GM13976 (cell line): Measurements from ENCODE around the gene RACK1.
A peak's percentile ranks its signal among the peaks of the same experiment; 100 is the strongest.

Experiments used
- DNase-seq: peaks from one replicate; pipeline ENCODE4 v3.0.0; 2012; ENCODE audit warnings: low spot score
- CTCF ChIP-seq: IDR thresholded peaks from 2 replicates; pipeline ENCODE4 v1.5.1; 2012; ENCODE audit warnings: borderline replicate concordance, mild to moderate bottlenecking; ENCODE audit not compliant: insufficient read depth; ENCODE audit errors: extremely low read depth, missing control alignments, control extremely low read depth
- in situ Hi-C: fragments of 300-500 bp; cut with MboI; formaldehyde crosslinking; loops from one replicate; pipeline ENCODE4 v1.12.0; 2022; ENCODE audit warnings: low sequenced_read_pairs, mixed read lengths, inconsistent platforms; ENCODE audit not compliant: unreplicated experiment

The RACK1 gene

GRCh38 chr5:181203777-181204112 is 40.0 kb downstream of the RACK1 start:
- TF ChIP-seq CTCF: no peak
- in situ Hi-C loops: no loop called here
- DNase-seq: no peak

GRCh38 chr5:181203093-181203711 is 40.5 kb downstream of the RACK1 start:
- in situ Hi-C loops: no loop called here
- no peak for TF ChIP-seq CTCF
- DNase-seq: no peak

- no peak for TF ChIP-seq CTCF
- no peak for DNase-seq
Measured at GRCh38 chr5:181200816-181201215, 42.9 kb downstream of the RACK1 start.

GRCh38 chr5:181199881-181200638 is 43.6 kb downstream of the RACK1 start:
- DNase-seq: no peak
- in situ Hi-C loops: no loop called here
- TF ChIP-seq CTCF: no peak

More at GRCh38 chr5:181200816-181201215, 42.9 kb downstream of the RACK1 start:
- in situ Hi-C loops: no loop called here

- in situ Hi-C loops: no loop called here
- no peak for TF ChIP-seq CTCF
- DNase-seq: peak; percentile 75
Measured at GRCh38 chr5:181198905-181199519, 44.7 kb downstream of the RACK1 start.

GRCh38 chr5:181198106-181198685 is 45.5 kb downstream of the RACK1 start:
- in situ Hi-C loops: no loop called here
- DNase-seq: no peak
- TF ChIP-seq CTCF: no peak
